KMS-11 (cell line): ENCODE results near the gene KIF26B.

ENCODE experiments used
- H2AFZ ChIP-seq: fragments of 200-600 bp; sonication (generic); 2 replicates; pipeline ENCODE4 v1.6.1; 2016; ENCODE audit warnings: antibody characterized with exemption, mixed run types, low read depth
- H3K27ac ChIP-seq: fragments of 200-600 bp; sonication (generic); 2 replicates; pipeline ENCODE4 v1.6.1; 2016; ENCODE audit warnings: mild to moderate bottlenecking, mixed run types
- H3K27me3 ChIP-seq: fragments of 200-600 bp; sonication (generic); 2 replicates; pipeline ENCODE4 v1.6.1; 2017; ENCODE audit warnings: mild to moderate bottlenecking, low read depth, mixed run types, moderate library complexity; ENCODE audit not compliant: insufficient read depth
- H3K36me3 ChIP-seq: fragments of 200-600 bp; sonication (generic); 2 replicates; pipeline ENCODE4 v1.6.1; 2017; ENCODE audit warnings: mild to moderate bottlenecking, mixed run types; ENCODE audit not compliant: insufficient read depth
- H3K4me1 ChIP-seq: fragments of 200-600 bp; sonication (generic); 2 replicates; pipeline ENCODE4 v1.6.1; 2016; ENCODE audit warnings: mild to moderate bottlenecking, low read depth, mixed run types; ENCODE audit not compliant: poor library complexity, severe bottlenecking
- H3K4me2 ChIP-seq: fragments of 200-600 bp; sonication (generic); 2 replicates; pipeline ENCODE4 v1.7.0; 2016; ENCODE audit warnings: mild to moderate bottlenecking, mixed run types
- H3K4me3 ChIP-seq: fragments of 200-600 bp; sonication (generic); IDR thresholded peaks from 2 replicates; pipeline ENCODE4 v1.6.1; 2017; ENCODE audit warnings: low read depth, low read length, mixed read lengths; ENCODE audit not compliant: insufficient read depth
- H3K79me2 ChIP-seq: fragments of 200-600 bp; sonication (generic); 2 replicates; pipeline ENCODE4 v1.6.1; 2016; ENCODE audit warnings: low read depth, mixed run types; ENCODE audit not compliant: insufficient read depth
- H3K9ac ChIP-seq: fragments of 200-600 bp; sonication (generic); 2 replicates; pipeline ENCODE4 v1.6.1; 2016; ENCODE audit warnings: mild to moderate bottlenecking, mixed run types
- H4K20me1 ChIP-seq: fragments of 200-600 bp; sonication (generic); 2 replicates; pipeline ENCODE4 v1.6.1; 2016; ENCODE audit warnings: mild to moderate bottlenecking, mixed run types; ENCODE audit not compliant: insufficient read depth
- CTCF ChIP-seq: fragments of 200-600 bp; sonication (generic); conservative IDR thresholded peaks from 2 replicates; pipeline ENCODE4 v1.6.1; 2017; ENCODE audit warnings: low read depth, mild to moderate bottlenecking, antibody characterized with exemption, low read length, moderate library complexity, mixed read lengths

Gene KIF26B

GRCh38 chr1:245571815-245572294 is 417.1 kb downstream of the KIF26B start:
- no peak for TF ChIP-seq CTCF
- no peak overlapping the region for H3K4me2 ChIP-seq
- no peaks in the 10 kb centered on the region for H3K36me3 ChIP-seq
- no peak overlapping the region for H2AFZ ChIP-seq
- H3K4me3 ChIP-seq = no peak overlapping the region
- no peak overlapping the region for H3K9ac ChIP-seq
- H3K79me2 ChIP-seq = no peaks in the 10 kb centered on the region
- no peaks in the 10 kb centered on the region for H4K20me1 ChIP-seq
- H3K4me1 ChIP-seq = no peaks in the 10 kb centered on the region
- H3K27ac ChIP-seq = no peak overlapping the region
- H3K27me3 ChIP-seq = no peaks in the 10 kb centered on the region

GRCh38 chr1:245572709-245573108 is 417.9 kb downstream of the KIF26B start:
- Histone ChIP-seq H2AFZ (no peak overlapping the region), H3K36me3 (no peaks in the 10 kb centered on the region), H3K4me3 (no peak overlapping the region), H3K27ac (no peak overlapping the region), H3K9ac (no peak overlapping the region), H3K27me3 (no peaks in the 10 kb centered on the region), H3K4me1 (no peaks in the 10 kb centered on the region), H3K4me2 (no peak overlapping the region), H3K79me2 (no peaks in the 10 kb centered on the region), H4K20me1 (no peaks in the 10 kb centered on the region)
- TF ChIP-seq CTCF = no peak

- H2AFZ ChIP-seq = no peak overlapping the region
- no peaks in the 10 kb centered on the region for H3K79me2 ChIP-seq
- H3K27me3 ChIP-seq = no peaks in the 10 kb centered on the region
Measured at GRCh38 chr1:245575710-245576109, 420.9 kb downstream of the KIF26B start.

GRCh38 chr1:245576323-245576722 is 421.5 kb downstream of the KIF26B start:
- H3K27me3 ChIP-seq = no peaks in the 10 kb centered on the region
- H3K4me1 ChIP-seq = no peaks in the 10 kb centered on the region
- no peak overlapping the region for H3K4me2 ChIP-seq

More at GRCh38 chr1:245575710-245576109, 420.9 kb downstream of the KIF26B start:
- H3K27ac ChIP-seq = no peak overlapping the region
- H3K4me2 ChIP-seq = no peak overlapping the region
- H3K4me1 ChIP-seq = no peaks in the 10 kb centered on the region
- no peak overlapping the region for H3K4me3 ChIP-seq
- no peaks in the 10 kb centered on the region for H4K20me1 ChIP-seq
- no peak overlapping the region for H3K9ac ChIP-seq
- no peaks in the 10 kb centered on the region for H3K36me3 ChIP-seq
- no peak for TF ChIP-seq CTCF

More at GRCh38 chr1:245576323-245576722, 421.5 kb downstream of the KIF26B start:
- H4K20me1 ChIP-seq = no peaks in the 10 kb centered on the region
- no peak for TF ChIP-seq CTCF
- H3K79me2 ChIP-seq = no peaks in the 10 kb centered on the region
- H3K36me3 ChIP-seq = no peaks in the 10 kb centered on the region
- H3K27ac ChIP-seq = no peak overlapping the region
- no peak overlapping the region for H3K9ac ChIP-seq
- no peak overlapping the region for H3K4me3 ChIP-seq
- no peak overlapping the region for H2AFZ ChIP-seq
